Colon (tissue), 2 donors: ENCODE data around the gene ANXA9.

Experiments used
- FAIRE-seq: peaks from 2 replicates; lab custom pipeline; 2012; peaks lifted over from hg19 to GRCh38; lab: Jason Lieb, UNC
- donor health status: control.
- donor health status: control.

The ANXA9 gene

GRCh38 chr1:150974580-150975478, 7.3 kb upstream of the ANXA9 start, which contains the start of gene CERS2:
CERS2 (minus strand) TSS chr1:150974835; CDS start chr1:150969090, 5,745 bp downstream.
- FAIRE-seq: no peak

GRCh38 chr1:150976401-150976821, 5.7 kb upstream of the ANXA9 start:
- FAIRE-seq: no peak

- no peak for FAIRE-seq
These were observed 5.0 kb upstream of the ANXA9 start for GRCh38 chr1:150976879-150977694.

- no peak for FAIRE-seq
These were observed 2.7 kb upstream of the ANXA9 start for GRCh38 chr1:150979092-150980056.

GRCh38 chr1:150981177-150981804, 801 bp upstream of the ANXA9 start:
- no peak for FAIRE-seq

- FAIRE-seq: no peak
These were observed 3.2 kb downstream of the ANXA9 start for GRCh38 chr1:150985179-150985825.

GRCh38 chr1:150987924-150988323, 5.8 kb downstream of the ANXA9 start:
- FAIRE-seq: no peak

GRCh38 chr1:150992626-150993025, 10.5 kb downstream of the ANXA9 start:
- FAIRE-seq: no peak

- FAIRE-seq: no peak
These were observed 12.2 kb downstream of the ANXA9 start for GRCh38 chr1:150994248-150994647.

GRCh38 chr1:150995460-150995859, 13.4 kb downstream of the ANXA9 start:
- no peak for FAIRE-seq

GRCh38 chr1:150995896-150996295, 13.8 kb downstream of the ANXA9 start:
- FAIRE-seq: no peak

- no peak for FAIRE-seq
These were observed 15.2 kb downstream of the ANXA9 start for GRCh38 chr1:150997126-150997872.

GRCh38 chr1:150997949-150998348, 15.9 kb downstream of the ANXA9 start:
- FAIRE-seq: no peak

GRCh38 chr1:150999051-150999674, 17.1 kb downstream of the ANXA9 start:
- FAIRE-seq: no peak

- FAIRE-seq: no peak
These were observed 17.8 kb downstream of the ANXA9 start for GRCh38 chr1:150999926-151000325.

- FAIRE-seq: no peak
These were observed 18.3 kb downstream of the ANXA9 start for GRCh38 chr1:151000408-151000807.

GRCh38 chr1:151001602-151002001, 19.5 kb downstream of the ANXA9 start:
- FAIRE-seq: no peak

- FAIRE-seq: no peak
These were observed 20.0 kb downstream of the ANXA9 start for GRCh38 chr1:151002051-151002450.

GRCh38 chr1:151002611-151003010, 20.5 kb downstream of the ANXA9 start:
- no peak for FAIRE-seq

- FAIRE-seq: no peak
These were observed 21.1 kb downstream of the ANXA9 start for GRCh38 chr1:151003180-151003579.
